ENCODE data around the gene RUNX2. TPM values are rescaled to one million over a fixed set of nuclear protein-coding genes. Genes with fewer than 3 reads are reported as not detected.

The RUNX2 gene
- total RNA-seq, 4 donors from 2014 or later, result 1.00 to 8.1 (median 3.6) TPM

DNA sequence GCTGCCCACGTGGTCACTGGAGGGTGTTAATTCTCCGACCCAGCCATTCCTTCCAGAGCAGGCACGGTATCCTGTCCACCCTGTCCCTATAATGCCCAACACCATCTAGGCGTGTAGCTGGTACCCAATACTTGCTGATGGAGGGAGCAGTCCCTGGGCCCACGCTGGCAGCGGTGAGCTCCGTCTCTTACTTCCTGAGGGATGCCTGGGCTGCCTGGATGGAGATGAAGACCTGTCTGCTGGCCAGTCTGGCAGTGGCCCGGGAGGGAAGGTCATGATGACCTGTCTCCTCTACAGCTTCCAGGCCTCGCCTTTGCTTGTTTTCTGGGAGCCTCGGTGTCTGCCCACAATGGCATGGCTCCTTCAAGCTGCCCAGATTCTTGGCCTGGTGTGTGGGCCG, 347.5 kb downstream of the RUNX2 start:
- H3K36me3 ChIP-seq, result no peaks in the 10 kb centered on the region
- intact Hi-C loops (cut with DNase I; ENCODE audit: low total_unique reads), result no loop called here
- WGBS, 2 donors (ENCODE audit: low coverage in 1 of 2), result 93% methylated on average over 9 of the region's 11 CpGs; no CpG with 5 or more reads in 1 of the 2 donors
- H3K4me1 ChIP-seq, result peaks cover 0 to 15% (median 12%) of the 10 kb centered on the region in 4 donors
- TF ChIP-seq POLR2AphosphoS5 (IDR thresholded peaks at IDR 0.05), result no peak
- TF ChIP-seq POLR2A (IDR thresholded peaks at IDR 0.05), result no peak
- TF ChIP-seq EP300 (IDR thresholded peaks at IDR 0.05; ENCODE audit: low read depth), result no peak
- TF ChIP-seq, protein P1, sequence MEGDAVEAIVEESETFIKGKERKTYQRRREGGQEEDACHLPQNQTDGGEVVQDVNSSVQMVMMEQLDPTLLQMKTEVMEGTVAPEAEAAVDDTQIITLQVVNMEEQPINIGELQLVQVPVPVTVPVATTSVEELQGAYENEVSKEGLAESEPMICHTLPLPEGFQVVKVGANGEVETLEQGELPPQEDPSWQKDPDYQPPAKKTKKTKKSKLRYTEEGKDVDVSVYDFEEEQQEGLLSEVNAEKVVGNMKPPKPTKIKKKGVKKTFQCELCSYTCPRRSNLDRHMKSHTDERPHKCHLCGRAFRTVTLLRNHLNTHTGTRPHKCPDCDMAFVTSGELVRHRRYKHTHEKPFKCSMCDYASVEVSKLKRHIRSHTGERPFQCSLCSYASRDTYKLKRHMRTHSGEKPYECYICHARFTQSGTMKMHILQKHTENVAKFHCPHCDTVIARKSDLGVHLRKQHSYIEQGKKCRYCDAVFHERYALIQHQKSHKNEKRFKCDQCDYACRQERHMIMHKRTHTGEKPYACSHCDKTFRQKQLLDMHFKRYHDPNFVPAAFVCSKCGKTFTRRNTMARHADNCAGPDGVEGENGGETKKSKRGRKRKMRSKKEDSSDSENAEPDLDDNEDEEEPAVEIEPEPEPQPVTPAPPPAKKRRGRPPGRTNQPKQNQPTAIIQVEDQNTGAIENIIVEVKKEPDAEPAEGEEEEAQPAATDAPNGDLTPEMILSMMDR (IDR thresholded peaks at IDR 0.05), result no peak
- H3K9me3 ChIP-seq, result no peaks in the 10 kb centered on the region
- in situ Hi-C loops (cut with MboI; ENCODE audit: low pct_ligation_motif_present in 1 of 4, low pct_unique_long_range_greater_than_20kb in 1 of 4, low sequenced_read_pairs in 3 of 4), result no loop called here
- no peak overlapping the region for H3K4me3 ChIP-seq
- H3K27me3 ChIP-seq, result no peaks in the 10 kb centered on the region
- DNase-seq, result no peak
- no peak overlapping the region for H3K27ac ChIP-seq

DNA sequence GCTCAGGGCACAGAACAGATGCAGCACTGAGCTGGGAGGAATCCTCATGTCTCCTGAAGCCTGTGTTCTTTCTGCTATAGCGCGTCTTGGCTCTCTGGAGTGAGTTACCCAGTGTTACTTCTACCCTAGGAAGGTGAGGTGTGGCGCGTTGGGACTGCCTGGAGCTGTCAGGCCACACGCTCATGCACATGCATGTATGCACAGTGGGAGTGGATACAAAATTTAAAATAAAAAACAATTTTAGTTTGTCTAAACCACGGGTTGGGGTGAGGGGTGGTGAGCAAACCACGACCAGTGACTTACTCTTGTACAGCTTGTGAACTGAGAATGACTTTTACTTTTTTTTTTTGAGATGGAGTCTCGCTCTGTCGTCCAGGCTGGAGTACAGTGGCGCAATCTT, 348.2 kb downstream of the RUNX2 start:
- TF ChIP-seq EP300 (IDR thresholded peaks at IDR 0.05; ENCODE audit: low read depth) (no peak), POLR2A (IDR thresholded peaks at IDR 0.05) (no peak), POLR2AphosphoS5 (IDR thresholded peaks at IDR 0.05) (no peak)
- TF ChIP-seq, protein P1 (IDR thresholded peaks at IDR 0.05), result no peak
- intact Hi-C loops (cut with DNase I; ENCODE audit: low total_unique reads) (no loop called here), in situ Hi-C loops (cut with MboI; ENCODE audit: low pct_ligation_motif_present in 1 of 4, low pct_unique_long_range_greater_than_20kb in 1 of 4, low sequenced_read_pairs in 3 of 4) (no loop called here)
- H3K4me3 ChIP-seq, result no peak overlapping the region
- H3K9me3 ChIP-seq, result no peaks in the 10 kb centered on the region
- no peak for DNase-seq
- no peak overlapping the region for H3K27ac ChIP-seq
- H3K27me3 ChIP-seq, result no peaks in the 10 kb centered on the region
- H3K4me1 ChIP-seq, result peaks cover 0 to 15% (median 12%) of the 10 kb centered on the region in 4 donors
- WGBS, 2 donors (ENCODE audit: low coverage in 1 of 2), result 90 to 92% methylated on average over 10 of the region's 10 CpGs
- no peaks in the 10 kb centered on the region for H3K36me3 ChIP-seq

DNA sequence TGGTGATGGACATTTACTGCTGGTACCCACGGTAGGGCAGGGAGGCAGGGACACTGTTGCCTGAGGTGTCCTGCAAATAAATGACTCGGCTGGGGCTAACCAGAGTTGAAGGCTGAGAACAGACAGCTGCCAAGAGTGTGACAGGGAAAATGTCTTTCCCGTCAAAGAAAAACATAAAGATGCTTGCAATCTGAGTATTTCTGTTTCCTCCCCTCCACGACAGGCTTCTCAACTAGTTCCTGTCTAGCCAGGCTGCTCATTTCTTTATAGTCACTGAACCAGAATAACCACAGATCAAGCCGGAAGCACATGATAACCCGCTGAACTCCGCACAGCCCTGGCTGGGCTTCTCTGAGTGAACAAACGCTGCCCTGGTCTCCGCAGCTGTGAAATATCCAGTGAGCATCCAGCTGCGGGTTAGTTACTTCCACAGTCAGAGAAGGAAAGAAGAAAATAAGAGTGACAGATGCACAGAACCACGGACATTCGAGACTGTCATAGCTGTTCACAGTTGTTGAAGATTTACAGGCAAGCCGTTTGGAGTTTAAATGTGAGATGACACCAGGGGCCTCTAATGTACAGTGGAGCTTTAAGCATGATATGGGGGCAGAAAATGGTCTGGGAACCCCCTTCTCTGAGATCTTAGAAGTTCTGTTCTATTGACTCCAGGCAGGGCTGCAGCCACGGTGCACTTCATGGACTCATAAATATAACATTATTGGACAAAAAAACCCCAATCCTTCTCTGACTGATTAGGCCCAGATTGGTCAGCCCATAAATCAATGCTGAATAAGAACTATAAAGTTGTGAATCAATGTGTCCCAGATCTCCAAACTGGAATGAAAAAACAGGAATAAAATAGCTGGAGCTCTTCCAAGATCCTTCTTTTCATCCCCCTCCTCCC, 349.5 kb downstream of the RUNX2 start:
- in situ Hi-C loops (cut with MboI; ENCODE audit: low pct_ligation_motif_present in 1 of 4, low pct_unique_long_range_greater_than_20kb in 1 of 4, low sequenced_read_pairs in 3 of 4), result no loop called here
- no peak for TF ChIP-seq POLR2A (IDR thresholded peaks at IDR 0.05)
- no peak for TF ChIP-seq POLR2AphosphoS5 (IDR thresholded peaks at IDR 0.05)
- WGBS, 2 donors (ENCODE audit: low coverage in 1 of 2), result 26 to 33% methylated on average over 7 to 14 of the region's 14 CpGs
- intact Hi-C loops (cut with DNase I; ENCODE audit: low total_unique reads), result no loop called here
- Histone ChIP-seq H3K9me3 (no peaks in the 10 kb centered on the region), H3K27ac (peak overlapping the region in 3 of 4 donors; percentile 22 to 43 (median 25)), H3K4me3 (no peak overlapping the region), H3K27me3 (no peaks in the 10 kb centered on the region), H3K36me3 (no peaks in the 10 kb centered on the region), H3K4me1 (peaks cover 0 to 15% (median 12%) of the 10 kb centered on the region in 4 donors)
- DNase-seq, result peak; percentile 55

DNA sequence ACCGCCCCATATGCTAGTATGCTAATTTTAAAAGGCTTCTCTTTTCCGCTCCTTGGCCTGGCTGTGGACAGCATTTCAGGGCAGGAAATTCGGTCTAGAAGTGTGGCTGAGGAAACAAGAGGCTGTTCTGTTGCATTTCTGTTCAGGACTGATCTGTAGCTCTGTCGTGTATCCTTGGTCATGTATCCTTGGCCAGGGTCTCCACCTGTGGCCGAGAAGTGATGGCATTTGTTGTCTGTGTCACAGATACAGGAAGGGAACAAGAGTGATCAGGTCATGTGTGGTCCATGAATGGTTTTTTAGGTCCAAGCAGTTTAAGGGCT, 350.1 kb downstream of the RUNX2 start:
- Histone ChIP-seq H3K36me3 (no peaks in the 10 kb centered on the region), H3K4me3 (no peak overlapping the region), H3K4me1 (peaks cover 0 to 15% (median 12%) of the 10 kb centered on the region in 4 donors), H3K9me3 (no peaks in the 10 kb centered on the region), H3K27me3 (no peaks in the 10 kb centered on the region), H3K27ac (peak overlapping the region in 2 of 4 donors; percentile 22 to 25)
- in situ Hi-C loops (cut with MboI; ENCODE audit: low pct_ligation_motif_present in 1 of 4, low pct_unique_long_range_greater_than_20kb in 1 of 4, low sequenced_read_pairs in 3 of 4), result no loop called here
- 65 to 74% methylated on average over 2 to 5 of the region's 5 CpGs for WGBS, 2 donors (ENCODE audit: low coverage in 1 of 2)
- intact Hi-C loops (cut with DNase I; ENCODE audit: low total_unique reads), result no loop called here
- no peak for TF ChIP-seq POLR2A (IDR thresholded peaks at IDR 0.05)
- DNase-seq, result no peak

DNA sequence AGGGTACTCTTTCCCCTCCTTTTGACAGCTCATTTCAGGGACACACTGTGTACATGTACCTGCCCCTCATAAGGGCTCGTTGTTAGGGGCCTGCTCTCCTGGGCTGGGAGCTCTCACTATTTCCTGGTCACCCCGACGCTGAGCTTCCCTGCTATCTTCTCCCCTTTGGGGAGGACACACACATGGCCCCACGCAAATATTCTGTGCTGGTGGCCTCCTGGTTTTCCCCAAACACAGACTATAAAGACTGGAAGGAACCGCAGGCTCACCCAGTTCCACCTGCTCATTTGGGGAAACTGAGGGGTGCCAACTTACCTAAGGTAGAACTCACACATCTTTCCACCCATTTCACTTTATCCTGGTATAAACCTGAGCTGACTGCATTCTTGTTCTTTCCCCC, 351.0 kb downstream of the RUNX2 start:
- H3K27me3 ChIP-seq, result no peaks in the 10 kb centered on the region
- 82 to 95% methylated on average over 4 to 5 of the region's 5 CpGs for WGBS, 2 donors (ENCODE audit: low coverage in 1 of 2)
- H3K36me3 ChIP-seq, result no peaks in the 10 kb centered on the region
- in situ Hi-C loops (cut with MboI; ENCODE audit: low pct_ligation_motif_present in 1 of 4, low pct_unique_long_range_greater_than_20kb in 1 of 4, low sequenced_read_pairs in 3 of 4) (no loop called here), intact Hi-C loops (cut with DNase I; ENCODE audit: low total_unique reads) (no loop called here)
- no peak for DNase-seq
- no peak overlapping the region for H3K27ac ChIP-seq
- H3K9me3 ChIP-seq, result no peaks in the 10 kb centered on the region
- TF ChIP-seq, protein P1 (IDR thresholded peaks at IDR 0.05), result no peak
- TF ChIP-seq EP300 (IDR thresholded peaks at IDR 0.05; ENCODE audit: low read depth) (no peak), POLR2A (IDR thresholded peaks at IDR 0.05) (no peak), POLR2AphosphoS5 (IDR thresholded peaks at IDR 0.05) (no peak)
- H3K4me3 ChIP-seq, result no peak overlapping the region
- peaks cover 0 to 15% (median 12%) of the 10 kb centered on the region in 4 donors for H3K4me1 ChIP-seq
